Psoas muscle (tissue), 8 donors: ENCODE measurements around the gene PEX16. TPM values are rescaled to one million over a fixed set of nuclear protein-coding genes. Genes with fewer than 3 reads are reported as not detected.
A peak's percentile ranks its signal among the peaks of the same experiment; 100 is the strongest.

Source experiments
- ATAC-seq, 4 donors: fragments of 200-7000 bp; cut with Tn5 transposase; one replicate each; pipeline ENCODE4 v1.9.1; 2020; ENCODE audit warnings: moderate library complexity in 3 of 4, mild to moderate bottlenecking in 2 of 4
- DNase-seq, 2 donors: peaks; one replicate each; pipeline ENCODE4 v3.0.0-alpha.2; 2020
- H3K27ac ChIP-seq: fragments of 200-600 bp; one replicate; pipeline ENCODE4 v1.8.0; 2022
- H3K27me3 ChIP-seq, 3 donors: fragments of 200-600 bp in 1 of 3; one replicate each; pipeline versions ENCODE4 v1.6.1 to v1.8.0; 2013 to 2022; ENCODE audit warnings: low read length in 2 of 3, mild to moderate bottlenecking in 2 of 3, moderate library complexity in 1 of 3; ENCODE audit not compliant: insufficient read depth in 3 of 3
- H3K36me3 ChIP-seq, 2 donors: fragments of 200-600 bp in 1 of 2; one replicate each; pipeline versions ENCODE4 v1.6.1 to v1.8.0; 2013 to 2022; ENCODE audit warnings: low read depth in 1 of 2, mild to moderate bottlenecking in 1 of 2, moderate library complexity in 1 of 2; ENCODE audit not compliant: insufficient read depth in 1 of 2
- H3K4me1 ChIP-seq: fragments of 200-600 bp; one replicate; pipeline ENCODE4 v1.8.0; 2022
- H3K4me3 ChIP-seq: fragments of 200-600 bp; one replicate; pipeline ENCODE4 v1.8.0; 2022; ENCODE audit warnings: mild to moderate bottlenecking
- H3K9me3 ChIP-seq: fragments of 200-600 bp; one replicate; pipeline ENCODE4 v1.8.0; 2022
- CTCF ChIP-seq: fragments of 200-600 bp; IDR thresholded peaks from one replicate; pipeline ENCODE4 v1.8.0; 2022; ENCODE audit warnings: antibody characterized with exemption
- WGBS, 3 donors: extraction: QIAGEN DNeasy Blood & Tissue Kit; methylation state at CpG; one replicate each; pipeline versions ENCODE4 v1.1.6 to v1.1.7; 2013; 5-methylcytosine and 5-hydroxymethylcytosine counted together
- intact Hi-C, 2 donors: fragments of 100-400 bp; cut with DNase I; formaldehyde crosslinking; loops; one replicate each; pipeline versions ENCODE4 v1.11.0 to v1.14.2; 2022
- polyA plus RNA-seq, 3 donors: library from polyadenylated mRNA; stranded (reverse); fragments of 200-250 nt; gene quantifications; one replicate each; pipeline ENCODE4 v1.2.3, GENCODE V29; 2013
- total RNA-seq, 4 donors: library from RNA; stranded (reverse); fragmentation: NEBNext Ultra II Directional in 2 of 4; extraction: Animal tissue kit (Norgen Biotek cat#: 25700) in 2 of 4; gene quantifications; one replicate each; pipeline versions ENCODE4 v1.2.1 to v1.2.4, GENCODE V29; 2021 to 2023
- donor health status: healthy with polysubstance abuse.
- donor health status: DM: no; HTN: no; CAD: no; lungs with moderate emphysema.
- donor health status: Bipolar disorder and iron deficiency.
- donor health status: healthy.
- donor health status: DM: yes; HTN: yes; CAD: no.
- donor health status: DM: no; HTN: no; CAD: no.
- donor health status: DM: no; HTN: no; CAD: no.
- donor health status: DM: yes; HTN: yes; CAD: no.

PEX16 gene
- total and polyA plus RNA-seq, 7 donors = 12.1 to 23.5 (median 19.7) TPM

- H3K9me3 ChIP-seq = no peaks in the 10 kb centered on the region
These were observed 11.9 kb upstream of the PEX16 start for GRCh38 chr11:45929486-45930030.

GRCh38 chr11:45928535-45929215 lies 11.0 kb upstream of the PEX16 start:
- DNase-seq (no peak), ATAC-seq (no peak)
- Histone ChIP-seq H3K9me3 (no peaks in the 10 kb centered on the region), H3K36me3 (peaks cover 0 to 21% of the 10 kb centered on the region in 2 donors), H3K4me1 (no peaks in the 10 kb centered on the region), H3K27me3 (peaks cover 0 to 16% (median 3%) of the 10 kb centered on the region in 3 donors), H3K4me3 (no peak overlapping the region), H3K27ac (no peak overlapping the region)
- WGBS, 3 donors = 72 to 78% (median 74%) methylated on average over 13 of the region's 13 CpGs
- intact Hi-C loops = no loop called here
- no peak for TF ChIP-seq CTCF

More at GRCh38 chr11:45929486-45930030, 11.9 kb upstream of the PEX16 start:
- DNase-seq (no peak), ATAC-seq (no peak)
- no peak for TF ChIP-seq CTCF
- H3K4me3 ChIP-seq = no peak overlapping the region
- no peak overlapping the region for H3K27ac ChIP-seq
- intact Hi-C loops = no loop called here
- H3K36me3 ChIP-seq = peaks cover 0 to 29% of the 10 kb centered on the region in 2 donors
- WGBS, 3 donors = 71 to 75% (median 72%) methylated on average over 10 of the region's 10 CpGs
- H3K27me3 ChIP-seq = peaks cover 0 to 13% (median 3%) of the 10 kb centered on the region in 3 donors
- no peaks in the 10 kb centered on the region for H3K4me1 ChIP-seq

GRCh38 chr11:45927684-45928413 lies 10.2 kb upstream of the PEX16 start:
- Histone ChIP-seq H3K27me3 (peaks cover 0 to 24% (median 3%) of the 10 kb centered on the region in 3 donors), H3K9me3 (no peaks in the 10 kb centered on the region), H3K4me3 (no peak overlapping the region), H3K36me3 (peaks cover 0 to 12% of the 10 kb centered on the region in 2 donors), H3K27ac (no peak overlapping the region), H3K4me1 (no peaks in the 10 kb centered on the region)
- peak in 1 of 4 donors; percentile 11 for ATAC-seq
- intact Hi-C loops = no loop called here
- WGBS, 3 donors = 84 to 93% (median 92%) methylated on average over 27 of the region's 27 CpGs
- no peak for TF ChIP-seq CTCF
- DNase-seq = no peak

GRCh38 chr11:45927332-45927683 lies 9.6 kb upstream of the PEX16 start:
- H3K36me3 ChIP-seq = peaks cover 0 to 7% of the 10 kb centered on the region in 2 donors
- H3K27me3 ChIP-seq = peaks cover 0 to 29% (median 8%) of the 10 kb centered on the region in 3 donors
- intact Hi-C loops = no loop called here
- DNase-seq (no peak), ATAC-seq (no peak)
- no peak overlapping the region for H3K4me3 ChIP-seq
- peaks cover 1% of the 10 kb centered on the region for H3K4me1 ChIP-seq
- 73 to 76% (median 75%) methylated on average over 15 of the region's 15 CpGs for WGBS, 3 donors
- TF ChIP-seq CTCF = no peak
- no peaks in the 10 kb centered on the region for H3K9me3 ChIP-seq
- no peak overlapping the region for H3K27ac ChIP-seq
